H1 (cell line): ENCODE data around the gene LRRC43. TPM values are rescaled to one million over a fixed set of nuclear protein-coding genes. Genes with fewer than 3 reads are reported as not detected.

Source experiments
- CTCF ChIA-PET: fragments of 300-600 bp; sonication (Branson Sonifier 250); formaldehyde crosslinking; loops from one replicate; lab custom pipeline; 2021; ENCODE audit not compliant: partially characterized antibody; lab: Charles Lee
- POLR2A ChIA-PET: fragments of 300-600 bp; sonication (Branson Sonifier 250); formaldehyde crosslinking; loops from one replicate; lab custom pipeline; 2021; ENCODE audit warnings: inconsistent platforms; ENCODE audit not compliant: partially characterized antibody; lab: Charles Lee
- DNase-seq, 2 experiments: peaks; one replicate each; pipeline versions ENCODE4 v3.0.0 to v3.0.0-alpha.2; 2010 to 2022; ENCODE audit warnings: low spot score in 2 of 2, low read depth in 1 of 2, mixed read lengths in 1 of 2
- FAIRE-seq: peaks from 2 replicates; lab custom pipeline; 2011; peaks lifted over from hg19 to GRCh38; lab: Jason Lieb, UNC
- H2AFZ ChIP-seq: 2 replicates; pipeline ENCODE4 v1.8.1; 2012; ENCODE audit warnings: low read length, inconsistent platforms
- H2AK5ac ChIP-seq: 2 replicates; pipeline ENCODE4 v1.6.1; 2013; ENCODE audit warnings: low read depth, low read length
- H2BK120ac ChIP-seq: replicated peaks from 2 replicates; pipeline ENCODE3; 2013; ENCODE audit warnings: low read depth, low read length, inconsistent platforms
- H2BK12ac ChIP-seq: 2 replicates; pipeline ENCODE4 v1.6.1; 2013; ENCODE audit warnings: low read depth, low read length
- H2BK15ac ChIP-seq: 2 replicates; pipeline ENCODE4 v1.6.1; 2013; ENCODE audit warnings: low read length
- H2BK20ac ChIP-seq: 2 replicates; pipeline ENCODE4 v1.6.1; 2013; ENCODE audit warnings: low read length
- H2BK5ac ChIP-seq: 2 replicates; pipeline ENCODE4 v1.6.1; 2013; ENCODE audit warnings: low read depth, low read length
- H3K14ac ChIP-seq: 2 replicates; pipeline ENCODE4 v1.6.1; 2013; ENCODE audit warnings: inconsistent platforms; ENCODE audit not compliant: insufficient read length
- H3K18ac ChIP-seq: 2 replicates; pipeline ENCODE4 v1.6.1; 2013; ENCODE audit warnings: low read length; ENCODE audit errors: extremely low read depth
- H3K23ac ChIP-seq: 2 replicates; pipeline ENCODE4 v1.6.1; 2013; ENCODE audit warnings: inconsistent platforms; ENCODE audit not compliant: insufficient read length
- H3K23me2 ChIP-seq: 2 replicates; pipeline ENCODE4 v1.6.1; 2013; ENCODE audit warnings: low read depth, low read length
- H3K27ac ChIP-seq: 2 replicates; pipeline ENCODE4 v1.6.1; 2011; ENCODE audit warnings: low read depth, low read length, inconsistent platforms
- H3K27me3 ChIP-seq, 4 experiments: replicated peaks in 1 of 4; 1 replicate in 1 of 4; 2 replicates in 3 of 4; pipeline versions ENCODE4 v1.6.1 to v1.8.1; 2011 to 2013; ENCODE audit warnings: low read length in 3 of 4, mild to moderate bottlenecking in 3 of 4, inconsistent platforms in 2 of 4, mixed read lengths in 2 of 4, moderate library complexity in 1 of 4; ENCODE audit not compliant: control insufficient read depth in 3 of 4, insufficient read depth in 3 of 4; ENCODE audit errors: extremely low read depth in 1 of 4
- H3K36me3 ChIP-seq, 4 experiments: 2 replicates each; pipeline versions ENCODE4 v1.6.1 to v1.8.1; 2011 to 2013; ENCODE audit warnings: mild to moderate bottlenecking in 4 of 4, low read length in 3 of 4, moderate library complexity in 2 of 4, control low read depth in 1 of 4, inconsistent platforms in 1 of 4; ENCODE audit not compliant: insufficient read depth in 4 of 4, control insufficient read depth in 2 of 4
- H3K4ac ChIP-seq: replicated peaks from 2 replicates; pipeline ENCODE3; 2013; ENCODE audit warnings: low read length, low read depth, mixed read lengths, inconsistent platforms; ENCODE audit not compliant: insufficient read length
- H3K4me1 ChIP-seq, 4 experiments: replicated peaks in 1 of 4; 1 replicate in 1 of 4; 2 replicates in 3 of 4; pipeline versions ENCODE4 v1.6.1 to v1.8.1; 2011 to 2013; ENCODE audit warnings: low read length in 3 of 4, inconsistent platforms in 2 of 4, mixed read lengths in 1 of 4; ENCODE audit not compliant: insufficient read depth in 4 of 4, control insufficient read depth in 3 of 4
- H3K4me2 ChIP-seq, 2 experiments: 2 replicates each; pipeline versions ENCODE4 v1.6.1 to v1.8.1; 2011 to 2013; ENCODE audit warnings: low read depth in 2 of 2, low read length in 2 of 2, control low read depth in 1 of 2, inconsistent platforms in 1 of 2, mild to moderate bottlenecking in 1 of 2; ENCODE audit not compliant: insufficient read depth in 1 of 2
- H3K4me3 ChIP-seq, 4 experiments: fragments of 200-600, 300-600 bp in 1 of 4; sonication (generic), shearing (Covaris generic), sonication (Bioruptor Twin) in 1 of 4; 2 replicates each; pipeline versions ENCODE4 v1.5.1 to v1.8.1; 2011 to 2016; ENCODE audit warnings: low read length in 4 of 4, low read depth in 3 of 4, control low read depth in 2 of 4, inconsistent platforms in 2 of 4, mild to moderate bottlenecking in 2 of 4, mixed read lengths in 1 of 4, moderate library complexity in 1 of 4; ENCODE audit not compliant: insufficient read depth in 2 of 4; ENCODE audit errors: extremely low read depth in 1 of 4
- H3K56ac ChIP-seq: replicated peaks from 2 replicates; pipeline ENCODE3; 2013; ENCODE audit warnings: low read depth, mild to moderate bottlenecking, mixed read lengths, low read length, inconsistent platforms; ENCODE audit not compliant: insufficient read length
- H3K79me1 ChIP-seq: 2 replicates; pipeline ENCODE4 v1.6.1; 2013; ENCODE audit warnings: low read depth, low read length, control low read depth
- H3K79me2 ChIP-seq, 2 experiments: 2 replicates each; pipeline versions ENCODE4 v1.6.1 to v1.8.1; 2012 to 2013; ENCODE audit warnings: low read length in 2 of 2, mild to moderate bottlenecking in 2 of 2, inconsistent platforms in 1 of 2; ENCODE audit not compliant: insufficient read depth in 2 of 2, control insufficient read depth in 1 of 2
- H3K9ac ChIP-seq, 4 experiments: replicated peaks in 1 of 4; 1 replicate in 1 of 4; 2 replicates in 3 of 4; pipeline versions ENCODE4 v1.6.1 to v1.8.1; 2011 to 2013; ENCODE audit warnings: low read depth in 3 of 4, low read length in 3 of 4, control low read depth in 2 of 4, mild to moderate bottlenecking in 2 of 4, moderate library complexity in 2 of 4, inconsistent platforms in 1 of 4; ENCODE audit errors: extremely low read depth in 1 of 4
- H3K9me3 ChIP-seq, 2 experiments: 2 replicates each; pipeline versions ENCODE4 v1.6.1 to v1.8.1; 2012 to 2013; ENCODE audit warnings: mild to moderate bottlenecking in 2 of 2, moderate library complexity in 2 of 2, control low read depth in 1 of 2, inconsistent platforms in 1 of 2, low read depth in 1 of 2, low read length in 1 of 2, mixed read lengths in 1 of 2; ENCODE audit not compliant: insufficient read depth in 2 of 2
- H4K20me1 ChIP-seq, 2 experiments: replicated peaks in 1 of 2; 2 replicates each; pipeline versions ENCODE3 to v1.8.1; 2011 to 2013; ENCODE audit warnings: inconsistent platforms in 2 of 2, low read length in 2 of 2, mild to moderate bottlenecking in 1 of 2; ENCODE audit not compliant: insufficient read depth in 2 of 2, control insufficient read depth in 1 of 2
- H4K5ac ChIP-seq: 2 replicates; pipeline ENCODE4 v1.6.1; 2013; ENCODE audit warnings: low read length, low read depth, mixed read lengths, inconsistent platforms; ENCODE audit not compliant: insufficient read length
- H4K8ac ChIP-seq: 2 replicates; pipeline ENCODE4 v1.8.0; 2013; ENCODE audit warnings: mild to moderate bottlenecking, moderate library complexity, low read length, inconsistent platforms; ENCODE audit not compliant: insufficient read depth; ENCODE audit errors: extremely low read depth
- H4K91ac ChIP-seq: replicated peaks from 2 replicates; pipeline ENCODE3; 2013; ENCODE audit warnings: low read length, mixed read lengths, inconsistent platforms; ENCODE audit not compliant: insufficient read length
- CHD1 ChIP-seq: IDR thresholded peaks from 2 replicates; pipeline ENCODE4 v1.6.1; 2012; ENCODE audit warnings: low read depth, low read length, improper control_type of control experiment
- HDAC6 ChIP-seq: IDR thresholded peaks from one replicate; pipeline ENCODE4 v1.7.1; 2012; ENCODE audit warnings: low read depth, mild to moderate bottlenecking, inconsistent platforms, low read length, moderate library complexity
- JUND ChIP-seq: IDR thresholded peaks from 2 replicates; pipeline ENCODE4 v1.6.1; 2011; ENCODE audit warnings: mild to moderate bottlenecking, improper control_type of control experiment, low read length
- MAFK ChIP-seq: IDR thresholded peaks from 2 replicates; pipeline ENCODE4 v1.6.1; 2012; ENCODE audit warnings: low read depth, mild to moderate bottlenecking, improper control_type of control experiment, low read length
- POU5F1 ChIP-seq: IDR thresholded peaks from 2 replicates; pipeline ENCODE4 v1.6.1; 2011; ENCODE audit warnings: low read depth, mild to moderate bottlenecking, low read length, moderate library complexity
- SIN3A ChIP-seq, 2 experiments: IDR thresholded peaks in 1 of 2; conservative IDR thresholded peaks in 1 of 2; 2 replicates each; pipeline ENCODE4 v1.6.1; 2011 to 2012; ENCODE audit warnings: low read length in 2 of 2, improper control_type of control experiment in 1 of 2, low read depth in 1 of 2, mild to moderate bottlenecking in 1 of 2
- SRF ChIP-seq: IDR thresholded peaks from 2 replicates; pipeline ENCODE4 v1.6.1; 2011; ENCODE audit warnings: mild to moderate bottlenecking, low read depth, low read length, moderate library complexity
- SUZ12 ChIP-seq: fragments of 200-600 bp; sonication (generic); IDR thresholded peaks from 2 replicates; pipeline ENCODE4 v1.6.1; 2012; ENCODE audit warnings: mild to moderate bottlenecking, inconsistent platforms, low read length, moderate library complexity, mixed read lengths
- TAF1 ChIP-seq: IDR thresholded peaks from 2 replicates; pipeline ENCODE4 v1.6.1; 2011; ENCODE audit warnings: mild to moderate bottlenecking, low read depth, low read length
- TAF7 ChIP-seq: optimal IDR thresholded peaks from 2 replicates; pipeline ENCODE3; 2011; ENCODE audit warnings: low read depth, mild to moderate bottlenecking, inconsistent platforms, low read length, moderate library complexity, borderline replicate concordance
- WGBS, 2 experiments: shearing (Covaris generic) in 1 of 2; methylation state at CpG; one replicate each; pipeline versions ENCODE4 v1.1.6 to v1.1.7; 2013 to 2015; ENCODE audit warnings: low lambda C conversion rate in 2 of 2, mixed read lengths in 2 of 2, inconsistent platforms in 1 of 2, low coverage in 1 of 2, missing lambda C conversion rate in 1 of 2; ENCODE audit not compliant: insufficient replicate concordance in 2 of 2, insufficient coverage in 1 of 2, insufficient read length in 1 of 2; ENCODE audit errors: extremely low coverage in 1 of 2, missing lambda C conversion rate in 1 of 2; 5-methylcytosine and 5-hydroxymethylcytosine counted together
- polyA plus RNA-seq, 7 experiments: library from polyadenylated mRNA; depleted of rRNA in 3 of 7; stranded (reverse) in 5 of 7; unstranded in 2 of 7; fragments of >200 nt in 5 of 7; fragments of 200-250 nt in 2 of 7; gene quantifications; 1 replicate in 5 of 7; 2 replicates in 1 of 7; 4 replicates in 1 of 7; pipeline versions ENCODE4 v1.2.1 to v1.2.3, GENCODE V29; 2011 to 2013; ENCODE audit warnings: missing spikeins in 2 of 7, mixed read lengths in 2 of 7
- total RNA-seq: library from RNA; stranded (reverse); fragmentation: NEBNext Ultra II Directional; extraction: Animal tissue kit (Norgen Biotek cat#: 25700); gene quantifications from 2 replicates; pipeline ENCODE4 v1.2.1, GENCODE V29; 2021

LRRC43 gene
- total and polyA plus RNA-seq, 2 of the 8 experiments (the other 6 are each of a cell fraction or from before 2014, with no cell fraction given), result 0.35 to 0.44 TPM

DNA sequence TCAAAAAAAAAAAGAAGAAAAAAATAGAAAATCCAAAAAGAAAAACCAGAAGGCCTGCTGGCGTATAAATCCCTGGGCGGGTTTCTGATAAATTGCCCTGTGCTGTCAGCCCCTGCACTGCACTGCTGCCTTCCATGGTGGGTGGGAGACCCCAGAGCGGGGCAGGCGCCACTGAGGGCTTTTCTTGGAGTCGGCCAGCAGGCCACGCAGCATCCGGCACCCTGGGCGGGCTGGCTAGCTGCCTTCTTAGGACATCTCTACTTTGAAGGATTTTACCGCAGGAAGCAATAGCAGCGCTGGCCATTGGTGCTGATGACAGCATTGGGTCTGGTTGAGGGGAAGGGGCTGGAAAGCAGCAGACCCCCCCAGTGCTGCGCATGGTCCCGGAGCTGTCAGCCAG is 38.0 kb upstream of the LRRC43 start:
- Histone ChIP-seq H3K4me1 (no peaks in the 10 kb centered on the region), H3K14ac (no peak overlapping the region), H3K23ac (no peak overlapping the region), H2BK15ac (no peak overlapping the region), H3K36me3 (peaks cover 2 to 25% (median 15%) of the 10 kb centered on the region in 4 experiments; a peak in 6 of 8 replicates), H4K91ac (no peak overlapping the region), H3K79me2 (no peaks in the 10 kb centered on the region), H2BK5ac (no peak overlapping the region), H3K56ac (no peak overlapping the region), H3K27ac (no peak overlapping the region), H3K23me2 (no peaks in the 10 kb centered on the region), H2AFZ (no peak overlapping the region), H3K27me3 (no peaks in the 10 kb centered on the region), H4K5ac (no peak overlapping the region), H2BK120ac (no peak overlapping the region), H2AK5ac (no peak overlapping the region), H3K79me1 (no peaks in the 10 kb centered on the region), H3K4me2 (no peak overlapping the region), H3K9ac (no peak overlapping the region), H2BK20ac (no peak overlapping the region), H3K18ac (no peak overlapping the region), H4K8ac (no peak overlapping the region), H3K9me3 (peaks cover 23 to 30% of the 10 kb centered on the region in 2 experiments), H2BK12ac (no peak overlapping the region), H3K4me3 (no peak overlapping the region), H3K4ac (no peak overlapping the region), H4K20me1 (no peaks in the 10 kb centered on the region)
- TF ChIP-seq TAF7, result no peak
- TF ChIP-seq SIN3A (conservative IDR thresholded peaks at IDR 0.05 in 1 of 2, IDR thresholded peaks at IDR 0.05 in 1 of 2; ENCODE audit: low read depth in 1 of 2, low read length in 2 of 2), result no peak
- no peak for TF ChIP-seq CHD1
- TF ChIP-seq POU5F1, result no peak
- TF ChIP-seq MAFK, result no peak
- TF ChIP-seq SRF, result no peak
- TF ChIP-seq HDAC6, result no peak
- no peak for TF ChIP-seq JUND
- TF ChIP-seq TAF1, result no peak
- no peak for TF ChIP-seq SUZ12
- CTCF ChIA-PET, result interaction anchor here (0.6 to 2.2 kb wide), 7 partner anchors 14 to 225 kb away, joined by 3 to 7 read pairs (median 3); no protein-coding TSS in a partner anchor
- FAIRE-seq (no peak), DNase-seq (no peak)
- 87% methylated on average over 10 of the region's 12 CpGs; no CpG with 5 or more reads in 1 of the 2 experiments for WGBS, 2 experiments
- POLR2A ChIA-PET, result interaction anchor here (0.6 to 1.5 kb wide), 3 partner anchors 11 to 1778 kb away, joined by 3 read pairs; no protein-coding TSS in a partner anchor
